ENCODE results near the gene COL20A1. TPM values are rescaled to one million over a fixed set of nuclear protein-coding genes. Genes with fewer than 3 reads are reported as not detected.

The COL20A1 gene
- total RNA-seq, 3 donors from 2014 or later, result not detected

DNA sequence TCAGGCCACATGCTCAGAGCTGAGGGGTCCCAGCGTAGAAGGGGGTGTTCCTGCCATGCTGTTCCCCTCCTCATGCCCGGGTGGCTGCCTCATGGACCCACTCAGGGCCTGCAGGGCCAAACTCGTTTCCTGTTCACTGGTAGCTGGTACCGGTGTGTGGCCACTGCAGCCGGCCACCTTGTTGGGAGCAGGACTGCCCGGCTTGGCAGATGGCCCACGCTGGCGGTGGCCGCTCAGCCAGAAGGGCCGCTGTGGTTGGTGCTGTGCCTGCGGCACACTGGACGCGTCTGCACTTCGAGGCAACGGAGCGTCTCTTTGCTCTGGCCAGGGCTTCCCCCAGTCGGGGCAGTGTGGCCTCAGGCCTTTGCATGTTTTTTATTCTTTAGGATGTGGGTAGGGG lies 10.0 kb upstream of the COL20A1 start:
- no peak overlapping the region for H3K4me3 ChIP-seq
- H3K9me3 ChIP-seq, result no peaks in the 10 kb centered on the region
- H3K36me3 ChIP-seq (ENCODE audit: low read depth), result no peaks in the 10 kb centered on the region
- TF ChIP-seq, protein P1, sequence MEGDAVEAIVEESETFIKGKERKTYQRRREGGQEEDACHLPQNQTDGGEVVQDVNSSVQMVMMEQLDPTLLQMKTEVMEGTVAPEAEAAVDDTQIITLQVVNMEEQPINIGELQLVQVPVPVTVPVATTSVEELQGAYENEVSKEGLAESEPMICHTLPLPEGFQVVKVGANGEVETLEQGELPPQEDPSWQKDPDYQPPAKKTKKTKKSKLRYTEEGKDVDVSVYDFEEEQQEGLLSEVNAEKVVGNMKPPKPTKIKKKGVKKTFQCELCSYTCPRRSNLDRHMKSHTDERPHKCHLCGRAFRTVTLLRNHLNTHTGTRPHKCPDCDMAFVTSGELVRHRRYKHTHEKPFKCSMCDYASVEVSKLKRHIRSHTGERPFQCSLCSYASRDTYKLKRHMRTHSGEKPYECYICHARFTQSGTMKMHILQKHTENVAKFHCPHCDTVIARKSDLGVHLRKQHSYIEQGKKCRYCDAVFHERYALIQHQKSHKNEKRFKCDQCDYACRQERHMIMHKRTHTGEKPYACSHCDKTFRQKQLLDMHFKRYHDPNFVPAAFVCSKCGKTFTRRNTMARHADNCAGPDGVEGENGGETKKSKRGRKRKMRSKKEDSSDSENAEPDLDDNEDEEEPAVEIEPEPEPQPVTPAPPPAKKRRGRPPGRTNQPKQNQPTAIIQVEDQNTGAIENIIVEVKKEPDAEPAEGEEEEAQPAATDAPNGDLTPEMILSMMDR (IDR thresholded peaks at IDR 0.05), result no peak
- H3K4me1 ChIP-seq (ENCODE audit: low read depth), result no peaks in the 10 kb centered on the region
- DNase-seq (no peak), ATAC-seq (no peak)
- intact Hi-C loops (cut with DNase I, micrococcal nuclease), result no loop called here

GRCh38 chr20:63283397-63284082 lies 9.4 kb upstream of the COL20A1 start:
- no peak for ATAC-seq
- no peaks in the 10 kb centered on the region for H3K36me3 ChIP-seq (ENCODE audit: low read depth)
- intact Hi-C loops (cut with DNase I, micrococcal nuclease), result no loop called here

DNA sequence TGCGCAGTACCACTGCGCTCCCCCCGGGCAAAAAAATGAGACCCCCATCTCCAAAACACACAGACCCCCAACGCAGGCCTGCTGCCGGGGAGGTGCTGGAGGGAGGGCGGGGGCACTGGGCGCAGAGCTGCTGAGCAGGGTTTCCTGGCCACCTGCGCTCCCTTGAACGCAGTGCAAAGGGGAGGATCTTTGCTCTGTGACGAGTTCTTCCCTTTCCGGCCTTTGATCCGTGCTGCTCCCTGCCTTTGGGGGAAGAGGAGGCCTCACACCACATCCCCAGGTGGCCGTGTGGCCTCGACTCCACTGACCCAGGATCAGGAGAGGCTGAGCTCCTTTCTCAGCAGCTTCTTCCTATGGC lies 8.9 kb upstream of the COL20A1 start:
- peak; percentile 42 for ATAC-seq
- intact Hi-C loops (cut with DNase I, micrococcal nuclease), result no loop called here
- H3K4me3 ChIP-seq, result no peak overlapping the region
- no peaks in the 10 kb centered on the region for H3K36me3 ChIP-seq (ENCODE audit: low read depth)
- TF ChIP-seq, protein P1 (IDR thresholded peaks at IDR 0.05), result no peak
- no peak for DNase-seq
- H3K4me1 ChIP-seq (ENCODE audit: low read depth), result no peaks in the 10 kb centered on the region
- no peaks in the 10 kb centered on the region for H3K9me3 ChIP-seq

More at GRCh38 chr20:63283397-63284082, 9.4 kb upstream of the COL20A1 start:
- no peak for DNase-seq
- Histone ChIP-seq H3K4me1 (ENCODE audit: low read depth) (no peaks in the 10 kb centered on the region), H3K4me3 (no peak overlapping the region), H3K9me3 (no peaks in the 10 kb centered on the region)
- TF ChIP-seq, protein P1 (IDR thresholded peaks at IDR 0.05), result no peak

DNA sequence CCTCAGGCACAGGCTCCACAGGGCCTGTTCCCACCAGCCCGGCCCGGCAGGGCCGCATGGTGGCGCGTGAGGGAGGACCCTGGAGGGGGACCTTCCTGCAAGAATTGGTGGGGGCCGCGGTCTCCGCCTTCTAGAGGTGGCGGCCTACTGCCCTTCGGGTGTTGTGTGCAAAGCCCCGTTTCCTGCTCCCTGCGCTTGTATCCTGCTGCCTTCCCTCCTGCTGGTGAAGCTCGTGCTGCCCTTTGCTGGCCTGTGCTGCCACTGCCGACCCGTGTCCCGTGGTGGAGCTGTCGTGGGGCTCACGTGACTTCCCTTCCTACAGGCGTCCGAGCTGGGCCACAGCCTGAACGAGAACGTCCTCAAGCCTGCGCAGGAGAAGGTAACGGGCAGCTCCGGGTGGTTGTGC lies 8.4 kb upstream of the COL20A1 start:
- H3K4me1 ChIP-seq (ENCODE audit: low read depth), result no peaks in the 10 kb centered on the region
- DNase-seq, result peak in 1 of 3 donors; percentile 47
- H3K4me3 ChIP-seq, result no peak overlapping the region
- ATAC-seq, result peak; percentile 2
- no peaks in the 10 kb centered on the region for H3K36me3 ChIP-seq (ENCODE audit: low read depth)
- TF ChIP-seq, protein P1 (IDR thresholded peaks at IDR 0.05), result no peak
- H3K9me3 ChIP-seq, result no peaks in the 10 kb centered on the region
- intact Hi-C loops (cut with DNase I, micrococcal nuclease), result no loop called here

DNA sequence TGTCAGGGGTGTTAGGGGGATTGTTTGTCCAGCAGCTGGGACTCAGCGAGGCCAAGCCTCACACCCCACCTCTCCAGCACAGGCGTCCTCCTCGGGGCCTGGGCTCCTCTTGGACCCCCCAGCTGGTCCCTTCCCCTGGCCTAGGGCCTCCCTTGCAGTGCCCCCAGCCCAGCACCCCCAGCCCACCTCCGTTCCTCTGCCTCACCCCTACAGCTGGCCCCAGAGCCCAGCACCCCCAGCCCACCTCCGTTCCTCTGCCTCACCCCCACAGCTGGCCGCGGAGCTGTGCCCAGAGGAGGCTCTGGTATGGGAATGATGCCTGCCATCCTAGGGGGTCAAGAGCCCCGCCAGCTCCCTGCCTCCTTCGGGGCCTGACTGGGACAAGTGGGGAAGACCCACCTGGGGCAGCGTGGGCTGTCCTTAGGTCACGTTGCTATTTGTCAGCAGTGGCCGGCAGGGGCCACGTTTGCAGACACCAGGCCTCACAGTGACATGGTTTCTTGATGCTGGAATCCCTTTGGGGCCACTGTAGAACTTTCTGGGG lies 7.9 kb upstream of the COL20A1 start:
- TF ChIP-seq, protein P1 (IDR thresholded peaks at IDR 0.05), result no peak
- intact Hi-C loops (cut with DNase I, micrococcal nuclease), result no loop called here
- ATAC-seq (no peak), DNase-seq (no peak)
- no peak overlapping the region for H3K4me3 ChIP-seq
- no peaks in the 10 kb centered on the region for H3K36me3 ChIP-seq (ENCODE audit: low read depth)
- no peaks in the 10 kb centered on the region for H3K4me1 ChIP-seq (ENCODE audit: low read depth)
- H3K9me3 ChIP-seq, result no peaks in the 10 kb centered on the region
